ENCODE measurements around the gene KCNN4. TPM values are rescaled to one million over a fixed set of nuclear protein-coding genes. Genes with fewer than 3 reads are reported as not detected.

KCNN4 gene
- total and polyA plus RNA-seq, 10 of the 15 experiments (the other 5 are each of a cell fraction or from before 2014, with no cell fraction given): 1.4 to 112 (median 77.9) TPM

DNA sequence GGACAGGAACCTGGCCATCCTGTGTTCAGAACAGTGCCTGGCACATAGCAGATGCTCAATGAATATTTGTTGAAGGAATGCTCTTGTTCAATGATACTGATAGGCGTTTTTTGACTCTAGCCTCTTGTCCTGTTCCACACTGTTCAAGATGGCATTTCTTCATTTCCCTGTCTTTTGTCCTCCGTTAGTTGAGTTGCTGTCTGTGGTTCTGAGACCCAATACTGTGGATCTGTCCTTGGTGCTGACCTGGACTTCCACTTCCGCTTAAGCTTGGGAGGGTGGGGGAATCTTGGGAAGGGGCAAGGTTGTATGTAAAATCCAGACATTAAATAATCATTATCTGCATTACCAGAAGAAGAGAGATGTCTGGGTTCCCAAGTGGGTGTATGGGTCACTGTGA, 8.3 kb upstream of the KCNN4 start (continued):
- TF ChIP-seq SREBF1 (IDR thresholded peaks at IDR 0.05; ENCODE audit: low read length): peak; percentile 61; the same call in 1 of the 2 replicates
- TF ChIP-seq POLR2A (IDR thresholded peaks at IDR 0.05; ENCODE audit: low read depth, low read length): no peak
- no peak for TF ChIP-seq CEBPB (IDR thresholded peaks at IDR 0.05; ENCODE audit: borderline replicate concordance in 1 of 2, low read depth in 2 of 2, low read length in 2 of 2)
- no peak for TF ChIP-seq SUZ12 (IDR thresholded peaks at IDR 0.05; ENCODE audit: unreplicated experiment)
- TF ChIP-seq YY1 (IDR thresholded peaks at IDR 0.05; ENCODE audit: low read depth, low read length): no peak

DNA sequence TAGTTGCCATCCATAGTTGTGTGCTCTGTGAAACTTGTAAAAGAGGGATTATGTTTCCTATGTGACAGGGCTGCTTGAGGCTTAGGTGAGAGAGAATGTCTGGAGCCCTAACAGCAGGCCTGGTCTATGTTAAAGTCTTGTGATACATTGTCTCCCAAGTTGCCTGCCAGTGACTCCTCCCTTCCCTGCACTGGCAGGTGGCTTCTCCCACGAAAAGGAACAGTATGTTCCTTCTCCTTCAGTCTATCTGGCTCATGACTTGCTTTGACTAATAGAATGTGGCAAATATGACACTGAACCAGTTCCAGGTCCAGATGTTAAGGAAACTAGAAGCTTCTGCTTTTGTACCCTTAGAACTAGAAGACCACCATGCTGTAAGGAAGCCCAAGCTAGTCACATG, 5.9 kb upstream of the KCNN4 start:
- ATAC-seq: no peak
- Histone ChIP-seq H3K4me3 (no peak overlapping the region), H3K4me2 (ENCODE audit: control insufficient read depth, insufficient read depth) (no peak overlapping the region), H3K79me2 (ENCODE audit: control insufficient read depth, insufficient read depth, low read length) (no peaks in the 10 kb centered on the region), H3K9ac (ENCODE audit: control insufficient read depth, insufficient read depth, low read length) (no peak overlapping the region), H3K9me3 (replicated peaks; ENCODE audit: control insufficient read depth, insufficient read depth, low read length) (no peaks in the 10 kb centered on the region), H3K4me1 (ENCODE audit: control insufficient read depth, insufficient read depth, low read length) (peaks cover 49% of the 10 kb centered on the region), H2AFZ (ENCODE audit: control insufficient read depth, low read depth, low read length) (no peak overlapping the region), H3K27ac (ENCODE audit: control insufficient read depth, insufficient read depth) (no peak overlapping the region), H3K36me3 (ENCODE audit: control insufficient read depth in 2 of 2, insufficient read depth in 2 of 2, low read length in 1 of 2) (no peaks in the 10 kb centered on the region), H4K20me1 (ENCODE audit: control insufficient read depth, insufficient read depth) (no peaks in the 10 kb centered on the region), H3K27me3 (replicated peaks in 1 of 2; ENCODE audit: control insufficient read depth in 2 of 2, insufficient read depth in 2 of 2, low read length in 1 of 2) (no peaks in the 10 kb centered on the region)
- 50% methylated on average over 1 of the region's 1 CpG for WGBS (ENCODE audit: insufficient coverage, insufficient replicate concordance, low lambda C conversion rate, missing lambda C conversion rate)
- no TSS peak for BruUV-seq (replicated peaks)
- ChIA-PET POLR2A (interaction anchor here (0.5 to 1.0 kb wide), 2 partner anchors 44 to 118 kb away, joined by 4 to 5 read pairs; no protein-coding TSS in a partner anchor), RAD21 (ENCODE audit: unreplicated experiment) (interaction anchor here (0.7 to 1.6 kb wide), 3 partner anchors 22 to 42 kb away, joined by 3 to 12 read pairs (median 4); partner anchors contain the start of gene SMG9), SMC1A (ENCODE audit: uncharacterized antibody, unreplicated experiment) (interaction anchor here (1.2 to 1.9 kb wide), 5 partner anchors 9 to 41 kb away, joined by 4 to 14 read pairs (median 5); no protein-coding TSS in a partner anchor), CTCF (interaction anchor here (0.6 to 3.4 kb wide), 7 partner anchors 18 to 118 kb away, joined by 3 to 16 read pairs (median 5); partner anchors contain the start of gene PLAUR)
- intact Hi-C loops (cut with micrococcal nuclease; ENCODE audit: unreplicated experiment): loop anchor here (10.0 kb wide), 1 partner anchor 342 kb away; no protein-coding TSS in a partner anchor
- FAIRE-seq: no peak
- in situ Hi-C loops (cut with MboI): loop anchor here (5.0 kb wide), 1 partner anchor 39 kb away; no protein-coding TSS in a partner anchor
- DNase-seq (ENCODE audit: low read depth, low spot score): no peak
- no peak for TF ChIP-seq BCL11A (IDR thresholded peaks at IDR 0.05; ENCODE audit: low read depth, low read length)
- no peak for TF ChIP-seq KDM1A (IDR thresholded peaks at IDR 0.05; ENCODE audit: borderline replicate concordance)
- TF ChIP-seq GATAD2B (conservative IDR thresholded peaks at IDR 0.05; ENCODE audit: low read depth): no peak
- TF ChIP-seq, protein P1, sequence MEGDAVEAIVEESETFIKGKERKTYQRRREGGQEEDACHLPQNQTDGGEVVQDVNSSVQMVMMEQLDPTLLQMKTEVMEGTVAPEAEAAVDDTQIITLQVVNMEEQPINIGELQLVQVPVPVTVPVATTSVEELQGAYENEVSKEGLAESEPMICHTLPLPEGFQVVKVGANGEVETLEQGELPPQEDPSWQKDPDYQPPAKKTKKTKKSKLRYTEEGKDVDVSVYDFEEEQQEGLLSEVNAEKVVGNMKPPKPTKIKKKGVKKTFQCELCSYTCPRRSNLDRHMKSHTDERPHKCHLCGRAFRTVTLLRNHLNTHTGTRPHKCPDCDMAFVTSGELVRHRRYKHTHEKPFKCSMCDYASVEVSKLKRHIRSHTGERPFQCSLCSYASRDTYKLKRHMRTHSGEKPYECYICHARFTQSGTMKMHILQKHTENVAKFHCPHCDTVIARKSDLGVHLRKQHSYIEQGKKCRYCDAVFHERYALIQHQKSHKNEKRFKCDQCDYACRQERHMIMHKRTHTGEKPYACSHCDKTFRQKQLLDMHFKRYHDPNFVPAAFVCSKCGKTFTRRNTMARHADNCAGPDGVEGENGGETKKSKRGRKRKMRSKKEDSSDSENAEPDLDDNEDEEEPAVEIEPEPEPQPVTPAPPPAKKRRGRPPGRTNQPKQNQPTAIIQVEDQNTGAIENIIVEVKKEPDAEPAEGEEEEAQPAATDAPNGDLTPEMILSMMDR (IDR thresholded peaks at IDR 0.05 in 2 of 3, conservative IDR thresholded peaks at IDR 0.05 in 1 of 3; ENCODE audit: control insufficient read depth in 2 of 3, extremely low read depth in 1 of 3, insufficient read depth in 1 of 3, low read depth in 3 of 3, low read length in 3 of 3): no peak
- TF ChIP-seq HDGF (IDR thresholded peaks at IDR 0.05): no peak
- TF ChIP-seq SP1 (IDR thresholded peaks at IDR 0.05; ENCODE audit: low read depth, low read length): no peak
